NCI-H2029 (cell line): Measurements from ENCODE around the gene CTTNBP2NL.
"Not testable (repeated sequence)": the region's sequence is repeated elsewhere in the genome, so short reads cannot be mapped to it uniquely, and the experiment has no call there.

Experiments used
- DNase-seq: peaks from one replicate; lab custom pipeline; 2025; lab: John Stamatoyannopoulos, UW

Gene CTTNBP2NL

DNA sequence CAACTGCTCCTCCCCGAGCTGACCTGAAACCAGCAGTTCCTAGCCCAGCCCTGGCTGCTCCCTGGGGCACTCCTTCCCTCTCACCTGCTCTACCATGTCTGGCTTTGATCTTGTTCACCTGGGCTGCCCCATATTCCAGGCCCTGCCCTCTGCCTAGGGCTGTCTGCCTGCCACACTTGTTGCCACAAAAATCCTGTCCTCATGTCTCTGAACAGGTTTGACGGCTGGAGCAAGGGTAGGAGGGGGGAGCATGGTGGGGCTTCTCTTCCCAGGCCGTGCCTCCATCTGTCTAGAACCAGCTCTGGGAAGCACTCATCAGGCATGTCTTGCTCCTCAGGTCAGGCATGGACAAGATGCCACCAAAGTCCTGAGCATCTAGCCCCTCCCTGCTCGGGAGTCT, 68.5 kb downstream of the CTTNBP2NL start:
- no peak for DNase-seq

DNA sequence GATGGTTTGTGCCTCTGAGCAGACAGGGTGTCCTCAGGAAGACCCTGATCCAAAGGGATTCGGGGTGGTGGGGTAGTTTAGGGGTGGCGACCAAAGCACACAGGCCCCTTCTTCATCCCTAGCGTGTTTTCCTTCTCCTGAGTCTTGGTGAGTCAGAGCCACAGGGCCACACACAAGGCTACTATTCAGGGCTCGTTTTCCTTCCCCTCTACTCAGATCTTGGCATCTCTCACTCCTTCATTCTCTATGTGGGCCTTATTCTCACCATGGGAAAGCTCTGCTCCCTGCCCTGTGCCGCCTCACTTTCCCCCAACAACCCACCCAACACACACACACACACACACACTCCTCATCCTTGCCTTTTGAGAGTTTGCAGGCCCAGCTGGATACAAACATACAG, 69.1 kb downstream of the CTTNBP2NL start:
- DNase-seq: no peak

DNA sequence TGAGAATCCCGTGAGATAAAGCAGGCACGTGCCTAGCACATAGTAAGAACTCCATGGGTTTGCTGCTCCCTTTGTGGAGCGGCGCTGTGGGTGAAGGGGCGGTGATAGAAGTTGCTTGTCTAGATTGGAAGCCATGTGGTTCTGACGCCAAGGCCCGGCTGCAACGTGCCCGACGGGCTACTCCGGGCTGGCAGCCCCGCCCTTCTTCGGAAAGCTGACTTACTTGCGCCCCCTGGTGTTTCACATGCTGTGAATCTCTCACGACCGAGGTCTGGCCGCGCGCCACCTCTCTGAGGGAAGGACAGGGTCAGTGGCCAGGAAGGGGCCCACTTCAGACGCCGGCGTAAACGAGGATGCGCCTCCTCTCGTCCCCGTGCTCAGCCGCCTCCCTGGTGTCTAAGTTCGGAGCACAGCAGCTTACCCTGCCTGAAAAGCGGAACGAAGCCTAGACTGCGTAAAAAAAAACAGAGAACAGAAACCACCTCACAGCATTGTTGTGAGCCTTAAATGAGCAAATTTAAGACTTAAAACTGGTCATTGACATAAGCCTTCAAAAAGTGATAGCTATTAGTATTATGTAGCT, 70.2 kb downstream of the CTTNBP2NL start:
- peak; percentile 91 for DNase-seq

- not testable (repeated sequence) for DNase-seq
Observed at GRCh38 chr1:112470324-112470723, 74.3 kb downstream of the CTTNBP2NL start.

GRCh38 chr1:112470966-112471365, 75.0 kb downstream of the CTTNBP2NL start:
- DNase-seq: no peak

- DNase-seq: no peak
Observed at GRCh38 chr1:112472142-112472541, 76.1 kb downstream of the CTTNBP2NL start.

DNA sequence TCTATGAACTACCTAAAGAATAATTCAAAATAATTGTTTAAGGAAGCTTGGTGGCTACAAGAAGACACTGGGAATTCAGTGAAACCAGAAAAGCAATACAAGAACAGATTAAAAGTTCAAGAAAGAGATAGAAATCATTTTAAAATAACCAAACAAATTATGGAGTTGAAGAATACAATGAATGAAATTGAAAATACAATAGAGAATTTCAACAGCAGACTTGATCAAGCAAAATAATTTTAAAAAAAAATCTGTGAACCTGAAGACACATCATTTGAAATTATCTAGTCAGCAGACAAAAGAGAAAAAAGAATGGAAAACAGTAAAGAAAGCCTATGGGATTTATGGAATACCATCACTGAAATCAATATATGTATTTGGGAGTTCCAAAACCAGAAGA, 81.5 kb downstream of the CTTNBP2NL start:
- no peak for DNase-seq

- DNase-seq: no peak
Observed at GRCh38 chr1:112478314-112478713, 82.3 kb downstream of the CTTNBP2NL start.

DNA sequence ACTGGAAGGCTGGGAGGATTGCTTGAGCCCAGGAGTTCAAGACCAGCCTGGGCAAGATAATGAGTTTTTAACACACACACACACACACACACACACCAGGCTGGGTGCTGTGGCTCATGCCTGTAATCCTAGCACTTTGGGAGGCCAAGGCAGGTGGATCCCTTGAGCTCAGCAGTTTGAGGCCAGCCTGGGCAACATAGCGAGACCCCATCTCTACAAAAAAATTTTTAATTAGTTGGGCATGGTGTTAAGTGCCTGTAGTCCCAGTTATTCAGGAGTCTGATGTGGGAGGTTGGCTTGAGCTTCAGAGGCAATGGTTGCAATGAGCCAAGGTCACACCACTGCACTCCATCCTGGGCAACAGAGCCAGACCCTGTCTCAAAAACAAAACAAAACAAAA, 90.0 kb downstream of the CTTNBP2NL start:
- not testable (repeated sequence) for DNase-seq

DNA sequence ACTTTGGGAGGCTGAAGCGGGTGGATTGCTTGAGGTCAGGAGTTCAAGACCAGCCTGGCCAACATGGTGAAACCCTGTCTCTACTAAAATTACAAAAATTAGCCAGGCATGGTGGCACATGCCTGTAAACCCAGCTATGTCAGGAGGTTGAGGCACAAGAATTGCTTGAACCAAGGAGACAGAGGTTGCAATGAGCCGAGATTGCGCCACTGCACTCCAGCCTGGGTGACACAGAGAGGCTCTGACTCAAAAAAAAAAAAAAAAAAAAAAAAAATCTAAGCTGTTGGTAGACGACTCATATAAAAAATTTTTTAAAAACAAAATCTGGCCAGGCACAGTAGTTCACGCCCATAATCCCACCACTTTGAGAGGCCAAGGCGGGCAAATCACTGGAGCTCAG, 91.7 kb downstream of the CTTNBP2NL start:
- not testable (repeated sequence) for DNase-seq

DNA sequence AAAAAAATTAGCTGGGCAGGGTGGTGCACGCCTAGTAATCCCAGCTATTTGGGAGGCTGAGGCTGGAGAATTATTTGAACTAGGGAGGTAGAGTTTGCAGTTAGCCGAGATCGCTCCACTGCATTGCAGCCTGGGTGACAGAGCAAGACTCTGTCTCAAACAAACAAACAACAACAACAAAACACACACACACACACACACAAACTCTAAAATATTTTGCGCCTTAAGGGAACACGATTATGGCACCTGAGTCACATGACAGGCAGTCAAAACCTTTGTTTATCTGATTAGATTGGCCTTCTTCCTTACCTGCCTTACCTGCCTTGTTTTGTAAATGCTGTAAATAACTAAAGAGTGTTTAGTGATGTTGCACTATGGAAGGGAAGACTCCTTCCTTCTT, 92.1 kb downstream of the CTTNBP2NL start:
- no peak for DNase-seq

- DNase-seq: no peak
Observed at GRCh38 chr1:112492076-112492475, 96.1 kb downstream of the CTTNBP2NL start.

GRCh38 chr1:112493351-112493750, 97.3 kb downstream of the CTTNBP2NL start:
- no peak for DNase-seq

DNA sequence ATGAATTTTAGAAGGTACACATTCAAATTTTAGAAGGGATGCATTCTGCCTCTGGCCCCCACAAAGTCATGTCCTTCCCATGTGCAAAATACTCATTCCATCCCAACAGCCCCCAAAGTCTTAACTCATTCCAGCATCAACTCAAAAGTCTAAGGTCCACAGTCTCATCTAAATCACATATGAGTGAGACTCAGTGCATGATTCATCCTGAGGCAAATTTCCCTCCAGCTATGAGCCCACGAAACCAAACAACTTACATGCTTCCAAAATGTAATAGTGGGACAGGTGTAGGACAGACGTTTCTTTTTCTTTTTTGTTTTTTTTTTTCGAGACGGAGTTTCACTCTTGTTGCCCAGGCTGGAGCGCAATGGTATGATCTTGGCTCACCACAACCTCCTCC, 100.3 kb downstream of the CTTNBP2NL start:
- no peak for DNase-seq

- DNase-seq: no peak
Observed at GRCh38 chr1:112501810-112502641, 106.0 kb downstream of the CTTNBP2NL start.

DNA sequence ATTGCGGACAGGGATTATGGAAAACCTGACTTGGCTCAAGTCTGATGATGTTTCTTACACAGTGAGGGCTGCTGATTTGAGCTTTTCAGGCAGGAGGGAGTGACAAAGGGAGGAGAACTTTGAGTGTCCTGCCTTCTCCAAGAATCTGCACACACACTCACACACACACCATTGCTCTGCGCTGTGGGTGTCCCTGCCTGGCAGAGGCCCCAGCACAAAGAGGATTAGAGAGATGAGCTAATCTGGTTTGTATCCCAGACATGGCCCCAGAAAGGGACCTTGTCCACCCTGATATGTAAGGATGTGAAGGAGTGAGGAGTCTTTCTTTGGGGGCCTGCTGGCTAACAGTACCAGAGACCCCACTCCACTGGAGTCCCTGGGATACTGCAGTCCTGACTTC, 106.8 kb downstream of the CTTNBP2NL start:
- DNase-seq: no peak

GRCh38 chr1:112504001-112504660, 108.1 kb downstream of the CTTNBP2NL start:
- DNase-seq: no peak

- DNase-seq: no peak
Observed at GRCh38 chr1:112504661-112505399, 108.8 kb downstream of the CTTNBP2NL start.

- no peak for DNase-seq
Observed at GRCh38 chr1:112505400-112505785, 109.4 kb downstream of the CTTNBP2NL start.

DNA sequence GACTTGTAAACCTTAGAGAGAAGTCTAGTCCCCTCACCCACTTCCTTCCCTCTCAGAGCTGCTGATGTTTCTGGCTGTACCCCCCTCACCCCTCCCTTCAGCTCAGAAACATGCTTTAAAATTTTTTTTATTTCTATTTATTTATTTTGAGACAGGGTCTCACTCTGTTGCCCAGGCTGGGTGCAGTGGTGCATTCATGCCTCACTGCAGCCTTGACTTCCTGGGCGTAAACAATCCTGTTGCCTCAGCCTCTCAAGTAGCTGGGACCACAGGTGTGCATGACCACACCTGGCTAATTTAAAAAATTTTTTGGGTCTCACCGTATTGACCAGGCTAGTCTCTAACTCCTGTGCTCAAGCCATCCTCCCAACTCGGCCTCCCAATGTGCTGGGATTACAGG, 109.9 kb downstream of the CTTNBP2NL start:
- DNase-seq: no peak

- DNase-seq: no peak
Observed at GRCh38 chr1:112506306-112506705, 110.3 kb downstream of the CTTNBP2NL start.

- no peak for DNase-seq
Observed at GRCh38 chr1:112506731-112507130, 110.7 kb downstream of the CTTNBP2NL start.
